CD14-positive monocyte (primary cell): Measurements from ENCODE around the gene NADK. TPM values are rescaled to one million over a fixed set of nuclear protein-coding genes. Genes with fewer than 3 reads are reported as not detected.

ENCODE experiments used
- DNase-seq, 3 donors: peaks; one replicate each; pipeline ENCODE4 v3.0.0-alpha.2; 2011 to 2022
- H2AFZ ChIP-seq: 2 replicates; pipeline ENCODE4 v1.6.0; 2012; ENCODE audit warnings: mild to moderate bottlenecking, low read depth, low read length, inconsistent platforms; ENCODE audit not compliant: insufficient read depth, poor library complexity, severe bottlenecking
- H3K27ac ChIP-seq, 2 donors: 1 replicate in 1 of 2; 2 replicates in 1 of 2; pipeline ENCODE4 v1.5.1; 2012 to 2013; ENCODE audit warnings: low read length in 2 of 2, control low read depth in 1 of 2, inconsistent platforms in 1 of 2, low read depth in 1 of 2, mild to moderate bottlenecking in 1 of 2
- H3K27me3 ChIP-seq, 2 donors: one replicate each; pipeline versions ENCODE4 v1.6.0 to v1.6.1; 2011 to 2013; ENCODE audit warnings: low read length in 2 of 2; ENCODE audit not compliant: control insufficient read depth in 2 of 2, insufficient read depth in 2 of 2
- H3K36me3 ChIP-seq, 2 donors: replicated peaks in 1 of 2; 1 replicate in 1 of 2; 2 replicates in 1 of 2; pipeline versions ENCODE4 v1.5.1 to v1.6.1; 2012 to 2013; ENCODE audit warnings: low read length in 2 of 2, control low read depth in 1 of 2, inconsistent platforms in 1 of 2, mild to moderate bottlenecking in 1 of 2; ENCODE audit not compliant: insufficient read depth in 2 of 2, control insufficient read depth in 1 of 2
- H3K4me1 ChIP-seq, 2 donors: 1 replicate in 1 of 2; 2 replicates in 1 of 2; pipeline versions ENCODE4 v1.5.1 to v1.6.1; 2012 to 2013; ENCODE audit warnings: low read length in 2 of 2, control low read depth in 1 of 2, inconsistent platforms in 1 of 2, mild to moderate bottlenecking in 1 of 2, moderate library complexity in 1 of 2; ENCODE audit not compliant: insufficient read depth in 2 of 2, control insufficient read depth in 1 of 2
- H3K4me2 ChIP-seq: replicated peaks from 2 replicates; pipeline ENCODE3; 2012; ENCODE audit warnings: low read length, moderate library complexity, mild to moderate bottlenecking; ENCODE audit not compliant: poor library complexity, severe bottlenecking; ENCODE audit errors: extremely low read depth
- H3K4me3 ChIP-seq, 3 experiments: fragments of 200-600 bp in 1 of 3; sonication (generic) in 1 of 3; replicated peaks in 1 of 3; 1 replicate in 2 of 3; 2 replicates in 1 of 3; pipeline ENCODE4 v1.5.1; 2011 to 2013; ENCODE audit warnings: low read length in 3 of 3, mild to moderate bottlenecking in 3 of 3, control low read depth in 2 of 3, low read depth in 2 of 3, inconsistent platforms in 1 of 3, moderate library complexity in 1 of 3
- H3K79me2 ChIP-seq: 2 replicates; pipeline ENCODE4 v1.6.0; 2012; ENCODE audit warnings: mild to moderate bottlenecking, control low read depth, inconsistent platforms, low read length, moderate library complexity; ENCODE audit not compliant: insufficient read depth
- H3K9ac ChIP-seq: 2 replicates; pipeline ENCODE4 v1.6.0; 2017; ENCODE audit warnings: low read length, mild to moderate bottlenecking; ENCODE audit not compliant: insufficient read depth, poor library complexity, severe bottlenecking
- H3K9me3 ChIP-seq, 2 donors: replicated peaks in 1 of 2; 1 replicate in 1 of 2; 2 replicates in 1 of 2; pipeline versions ENCODE4 v1.5.1 to v1.6.1; 2012 to 2013; ENCODE audit warnings: low read length in 2 of 2, control low read depth in 1 of 2; ENCODE audit not compliant: control insufficient read depth in 1 of 2, insufficient read depth in 1 of 2
- H4K20me1 ChIP-seq: 2 replicates; pipeline ENCODE4 v1.6.0; 2012; ENCODE audit warnings: mild to moderate bottlenecking, low read length, control low read depth, moderate library complexity; ENCODE audit not compliant: insufficient read depth
- H3K27ac Mint-ChIP-seq, 7 donors: one replicate each; pipeline ENCODE4 v1.8.0; 2020; ENCODE audit warnings: mild to moderate bottlenecking in 7 of 7, mixed read lengths in 7 of 7, moderate library complexity in 6 of 7, inconsistent platforms in 2 of 7
- H3K27me3 Mint-ChIP-seq, 3 donors: one replicate each; pipeline ENCODE4 v1.8.0; 2021 to 2022; ENCODE audit warnings: low read depth in 3 of 3, mild to moderate bottlenecking in 3 of 3, mixed read lengths in 3 of 3, moderate library complexity in 3 of 3, inconsistent platforms in 1 of 3
- H3K36me3 Mint-ChIP-seq, 2 donors: one replicate each; pipeline ENCODE4 v1.8.0; 2020; ENCODE audit warnings: mixed read lengths in 2 of 2, inconsistent platforms in 1 of 2, mild to moderate bottlenecking in 1 of 2
- H3K4me1 Mint-ChIP-seq: one replicate; pipeline ENCODE4 v1.8.0; 2020; ENCODE audit warnings: mild to moderate bottlenecking, mixed read lengths
- H3K4me3 Mint-ChIP-seq, 2 donors: one replicate each; pipeline ENCODE4 v1.8.0; 2020; ENCODE audit warnings: mild to moderate bottlenecking in 2 of 2, mixed read lengths in 2 of 2, moderate library complexity in 1 of 2
- H3K9me3 Mint-ChIP-seq, 7 donors: one replicate each; pipeline ENCODE4 v1.8.0; 2020 to 2022; ENCODE audit warnings: mixed read lengths in 7 of 7, mild to moderate bottlenecking in 6 of 7, moderate library complexity in 6 of 7, inconsistent platforms in 2 of 7
- CTCF ChIP-seq: fragments of 200-600 bp; IDR thresholded peaks from one replicate; pipeline ENCODE4 v1.8.0; 2022; ENCODE audit warnings: antibody characterized with exemption, mild to moderate bottlenecking
- WGBS: methylation state at CpG from one replicate; pipeline ENCODE4 v1.1.5; 2013; ENCODE audit warnings: missing lambda C conversion rate; ENCODE audit not compliant: insufficient coverage; 5-methylcytosine and 5-hydroxymethylcytosine counted together
- intact Hi-C, 2 donors: fragments of 100-400 bp; cut with micrococcal nuclease; formaldehyde crosslinking; loops; one replicate each; pipeline versions ENCODE4 v1.15.0 to v1.15.1; 2023
- polyA plus RNA-seq, 3 donors: library from polyadenylated mRNA; depleted of rRNA in 1 of 3; unstranded in 2 of 3; stranded (reverse) in 1 of 3; fragments of 300-500 nt in 2 of 3; fragments of >200 nt in 1 of 3; fragmentation: Illumina TruSeq in 2 of 3; gene quantifications; 1 replicate in 2 of 3; 2 replicates in 1 of 3; pipeline ENCODE4 v1.2.3, GENCODE V29; 2012 to 2021

The NADK gene
- polyA plus RNA-seq, 3 donors: 175 to 425 (median 235) TPM

GRCh38 chr1:1809489-1809888 lies 31.2 kb upstream of the NADK start:
- H3K9me3 Mint-ChIP-seq: no peaks in the 10 kb centered on the region
- Histone ChIP-seq H3K9ac (no peak overlapping the region), H3K4me2 (no peak overlapping the region), H3K27me3 (no peaks in the 10 kb centered on the region), H4K20me1 (peaks cover 98% of the 10 kb centered on the region), H3K27ac (peak overlapping the region in 1 of 2 donors; percentile 23), H3K4me1 (no peaks in the 10 kb centered on the region), H2AFZ (no peak overlapping the region), H3K9me3 (no peaks in the 10 kb centered on the region), H3K36me3 (peaks cover 65 to 96% of the 10 kb centered on the region in 2 donors), H3K4me3 (no peak overlapping the region), H3K79me2 (peaks cover 87% of the 10 kb centered on the region)
- peak overlapping the region in 2 of 7 donors; percentile 68 to 69 for H3K27ac Mint-ChIP-seq
- intact Hi-C loops: no loop called here
- no peaks in the 10 kb centered on the region for H3K4me1 Mint-ChIP-seq
- H3K36me3 Mint-ChIP-seq: peaks cover 41 to 79% of the 10 kb centered on the region in 2 donors
- TF ChIP-seq CTCF: no peak
- no peak for DNase-seq
- no peak overlapping the region for H3K4me3 Mint-ChIP-seq
- no peaks in the 10 kb centered on the region for H3K27me3 Mint-ChIP-seq
- 95% methylated on average over 3 of the region's 6 CpGs for WGBS

GRCh38 chr1:1808206-1808605 lies 29.9 kb upstream of the NADK start:
- Histone ChIP-seq H3K27me3 (no peaks in the 10 kb centered on the region), H2AFZ (no peak overlapping the region), H3K4me2 (no peak overlapping the region), H3K79me2 (peaks cover 84% of the 10 kb centered on the region), H3K36me3 (peaks cover 62 to 96% of the 10 kb centered on the region in 2 donors), H3K4me3 (no peak overlapping the region), H3K9ac (no peak overlapping the region), H3K9me3 (no peaks in the 10 kb centered on the region), H3K27ac (peak overlapping the region in 1 of 2 donors; percentile 26), H4K20me1 (peaks cover 94% of the 10 kb centered on the region), H3K4me1 (no peaks in the 10 kb centered on the region)
- intact Hi-C loops: no loop called here
- 98% methylated on average over 6 of the region's 10 CpGs for WGBS
- Mint-ChIP-seq H3K4me3 (no peak overlapping the region), H3K4me1 (no peaks in the 10 kb centered on the region), H3K9me3 (no peaks in the 10 kb centered on the region), H3K27ac (peak overlapping the region in 1 of 7 donors; percentile 72), H3K36me3 (peaks cover 40 to 78% of the 10 kb centered on the region in 2 donors), H3K27me3 (no peaks in the 10 kb centered on the region)
- no peak for TF ChIP-seq CTCF
- no peak for DNase-seq
